ENCODE results near the gene KLF1.
"Not testable (repeated sequence)": the region's sequence is repeated elsewhere in the genome, so short reads cannot be mapped to it uniquely, and the experiment has no call there.

KLF1 gene

DNA sequence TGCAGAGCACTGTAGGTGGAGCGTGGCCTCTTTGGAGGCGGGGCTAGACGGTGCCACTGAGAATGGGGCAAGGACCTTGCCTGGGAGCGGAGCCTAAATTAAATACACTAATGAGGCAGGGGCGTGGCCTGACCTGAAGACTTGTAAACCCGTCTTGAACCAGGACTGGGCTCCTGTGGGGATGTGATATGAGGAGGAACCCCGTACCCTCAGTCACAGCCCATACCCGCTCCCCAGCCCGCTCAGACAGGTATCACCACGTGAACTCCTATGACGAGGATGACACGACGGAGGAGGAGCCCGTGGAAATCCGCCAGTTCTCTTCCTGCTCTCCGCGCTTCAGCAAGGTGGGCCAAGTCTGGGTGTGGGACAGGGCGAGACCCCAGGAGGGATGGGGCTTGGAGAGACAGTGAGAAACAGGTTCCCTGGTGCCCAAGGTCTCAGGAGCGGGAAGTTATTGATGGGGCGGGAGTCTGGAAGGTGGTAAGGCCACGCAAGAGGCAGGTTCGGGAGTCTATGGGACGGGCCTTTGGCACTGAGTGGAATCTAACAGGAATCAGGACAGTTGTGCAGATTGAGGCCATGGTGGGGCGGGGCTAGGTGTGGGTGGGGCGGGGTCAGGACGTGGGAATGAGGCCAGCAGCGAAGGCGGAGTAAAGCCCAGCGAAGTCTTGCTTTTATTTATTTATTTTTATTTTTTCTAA is 20.4 kb downstream of the KLF1 start:
- DNase-seq, result no peak

DNA sequence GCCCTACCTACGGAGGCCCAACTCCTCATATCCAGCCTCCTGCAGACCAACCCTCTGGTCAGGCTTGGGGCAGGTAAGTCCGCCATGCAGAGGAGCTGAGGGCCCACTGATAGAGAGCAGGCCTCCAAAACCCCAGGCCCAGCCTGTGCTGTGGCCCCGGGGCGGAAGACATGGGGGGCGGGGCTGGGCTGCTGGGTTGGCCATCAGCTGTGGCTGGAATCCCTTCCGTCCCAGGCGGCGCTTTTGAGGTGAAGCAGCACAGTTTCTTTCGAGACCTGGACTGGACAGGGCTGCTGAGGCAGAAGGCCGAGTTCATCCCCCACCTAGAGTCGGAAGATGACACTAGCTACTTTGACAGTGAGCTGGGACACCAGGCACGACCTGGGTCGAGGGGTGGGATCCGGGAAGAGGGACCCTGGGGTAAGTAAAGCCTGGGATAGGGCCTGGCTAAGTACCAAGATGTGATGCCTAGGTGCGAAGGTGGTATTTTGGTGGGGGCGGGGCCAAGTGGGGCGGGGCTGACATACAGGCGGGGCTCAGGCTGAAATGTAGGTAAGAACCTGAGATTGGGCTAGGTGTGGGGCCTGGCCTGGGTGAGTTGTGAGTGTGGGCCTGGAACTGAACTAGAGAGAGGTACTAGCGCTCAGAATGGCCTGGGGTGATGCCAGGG is 21.1 kb downstream of the KLF1 start:
- DNase-seq, result no peak

DNA sequence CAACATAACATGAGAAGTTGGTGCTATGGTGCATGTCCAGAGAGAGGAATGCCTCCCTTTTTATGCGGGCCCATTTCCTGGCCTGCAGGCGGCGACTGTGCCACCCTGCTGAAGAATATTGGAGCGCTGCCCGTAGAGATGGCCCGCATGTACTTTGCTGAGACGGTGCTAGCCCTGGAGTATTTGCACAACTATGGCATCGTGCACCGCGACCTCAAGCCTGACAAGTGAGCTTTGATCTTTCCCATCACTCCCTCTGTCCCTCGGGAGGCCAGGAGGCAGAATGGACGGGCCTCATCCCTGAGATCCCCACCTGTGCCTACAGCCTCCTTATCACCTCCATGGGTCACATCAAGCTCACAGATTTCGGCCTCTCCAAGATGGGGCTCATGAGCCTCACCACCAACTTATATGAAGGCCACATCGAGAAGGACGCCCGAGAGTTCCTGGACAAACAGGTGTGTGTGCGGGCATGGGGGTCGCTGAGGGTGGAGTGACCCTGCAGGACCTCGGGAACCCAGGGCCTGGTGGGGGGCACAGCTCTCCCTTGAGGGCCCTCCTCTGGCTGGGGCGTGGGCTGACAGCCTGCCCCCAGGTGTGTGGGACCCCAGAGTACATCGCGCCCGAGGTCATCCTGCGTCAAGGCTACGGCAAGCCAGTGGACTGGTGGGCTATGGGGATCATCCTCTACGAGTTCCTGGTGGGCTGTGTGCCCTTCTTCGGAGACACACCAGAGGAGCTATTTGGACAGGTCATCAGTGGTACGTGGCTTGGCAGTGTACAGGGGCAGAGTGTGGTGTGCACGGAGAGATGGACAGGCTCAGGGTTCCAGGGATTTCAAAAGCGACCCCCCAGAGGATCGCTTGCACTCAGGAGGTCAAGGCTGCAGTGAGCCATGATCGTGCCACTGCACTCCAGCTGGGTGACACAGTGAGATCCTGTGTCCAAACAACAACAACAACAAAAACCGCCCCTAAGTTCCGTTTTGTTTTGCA is 22.0 kb downstream of the KLF1 start:
- no peak for DNase-seq

DNA sequence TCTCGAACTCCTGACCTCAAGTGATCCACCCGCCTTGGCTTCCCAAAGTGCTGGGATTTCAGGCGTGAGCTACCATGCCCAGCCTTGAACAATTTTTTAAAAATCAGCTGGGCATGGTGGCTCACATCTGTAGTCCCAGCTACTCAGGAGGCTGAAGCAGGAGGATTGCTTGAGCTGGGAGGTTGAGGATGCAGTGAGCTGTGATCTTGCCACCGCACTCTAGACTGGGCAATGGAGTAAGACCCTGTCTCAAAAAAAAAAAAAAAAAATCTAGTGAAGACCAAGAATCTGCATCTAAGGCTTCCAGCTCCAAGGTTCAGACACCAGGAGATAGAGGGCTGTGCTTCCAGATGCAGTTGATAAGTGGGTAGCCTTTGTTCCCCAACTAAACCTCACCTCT is 22.9 kb downstream of the KLF1 start:
- no peak for DNase-seq

DNA sequence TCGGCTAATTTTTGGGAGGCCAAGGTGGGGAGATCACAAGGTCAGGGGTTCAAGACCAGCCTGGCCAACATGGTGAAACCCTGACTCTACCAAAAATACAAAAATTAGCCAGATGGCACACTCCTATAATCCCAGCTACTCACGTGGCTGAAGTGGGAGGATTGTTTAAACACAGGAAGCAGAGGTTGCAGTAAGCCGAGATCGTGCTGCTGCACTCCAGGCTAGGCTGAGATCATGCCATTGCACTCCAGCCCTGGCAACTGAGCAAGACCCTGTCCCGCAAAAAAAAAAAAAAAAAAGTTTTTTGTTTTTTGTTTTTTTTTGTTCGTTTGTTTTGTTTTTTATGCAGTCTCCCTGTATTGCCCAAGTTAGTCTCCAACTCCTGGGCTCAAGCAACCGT is 27.5 kb downstream of the KLF1 start:
- no peak for DNase-seq

DNA sequence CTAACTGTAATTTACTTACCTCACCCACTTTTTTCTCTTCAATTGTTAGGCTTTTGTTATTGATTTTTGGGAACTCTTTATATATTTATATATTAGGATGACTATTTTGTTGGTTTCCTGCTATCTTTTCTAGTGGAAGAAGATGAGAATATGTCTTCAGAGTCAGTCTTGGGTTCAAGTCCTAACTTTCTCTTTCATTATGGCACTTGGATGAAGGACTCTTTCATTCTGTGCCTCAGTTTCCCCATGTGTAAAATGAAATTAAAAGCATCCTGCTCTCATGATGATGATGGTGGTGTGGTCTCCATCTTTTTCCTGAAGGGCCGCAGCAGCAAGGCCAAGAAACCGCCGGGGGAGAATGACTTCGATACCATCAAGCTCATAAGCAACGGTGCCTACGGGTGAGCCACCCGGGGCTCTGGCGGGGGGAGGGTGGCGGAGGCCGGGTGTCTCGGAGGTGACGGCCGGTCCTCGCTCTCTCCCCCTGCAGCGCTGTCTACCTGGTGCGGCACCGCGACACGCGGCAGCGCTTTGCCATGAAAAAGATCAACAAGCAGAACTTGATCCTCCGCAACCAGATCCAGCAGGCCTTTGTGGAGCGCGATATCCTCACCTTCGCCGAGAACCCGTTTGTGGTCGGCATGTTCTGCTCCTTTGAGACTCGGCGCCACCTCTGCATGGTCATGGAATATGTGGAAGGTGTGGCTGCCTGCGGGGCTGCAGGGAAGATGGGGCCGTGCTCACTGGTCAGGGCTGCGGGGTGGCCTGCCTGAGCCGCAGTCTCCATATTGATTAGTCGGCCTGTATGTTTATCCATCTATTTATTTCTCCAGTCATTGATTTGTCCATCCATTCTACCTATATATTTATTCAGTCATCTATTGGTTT is 28.7 kb downstream of the KLF1 start:
- no peak for DNase-seq

DNA sequence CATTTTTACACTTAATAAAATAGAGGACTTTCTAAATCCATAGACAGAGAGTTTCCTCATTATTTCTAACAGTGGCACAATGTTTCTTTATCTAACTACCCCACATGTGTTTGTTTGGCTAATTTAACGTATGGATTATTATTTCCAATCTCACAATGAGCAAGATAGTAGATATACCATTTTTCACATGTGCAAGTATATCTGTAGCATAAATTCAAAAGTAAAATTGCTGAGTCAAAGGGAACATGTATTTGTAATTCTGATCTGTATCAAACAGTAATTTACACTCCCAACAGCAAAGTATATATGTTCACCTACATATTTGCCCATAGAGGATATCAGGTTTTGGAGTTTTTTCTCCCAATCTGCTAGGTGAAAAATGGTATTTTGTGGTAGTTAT is 30.3 kb downstream of the KLF1 start:
- DNase-seq, result no peak

DNA sequence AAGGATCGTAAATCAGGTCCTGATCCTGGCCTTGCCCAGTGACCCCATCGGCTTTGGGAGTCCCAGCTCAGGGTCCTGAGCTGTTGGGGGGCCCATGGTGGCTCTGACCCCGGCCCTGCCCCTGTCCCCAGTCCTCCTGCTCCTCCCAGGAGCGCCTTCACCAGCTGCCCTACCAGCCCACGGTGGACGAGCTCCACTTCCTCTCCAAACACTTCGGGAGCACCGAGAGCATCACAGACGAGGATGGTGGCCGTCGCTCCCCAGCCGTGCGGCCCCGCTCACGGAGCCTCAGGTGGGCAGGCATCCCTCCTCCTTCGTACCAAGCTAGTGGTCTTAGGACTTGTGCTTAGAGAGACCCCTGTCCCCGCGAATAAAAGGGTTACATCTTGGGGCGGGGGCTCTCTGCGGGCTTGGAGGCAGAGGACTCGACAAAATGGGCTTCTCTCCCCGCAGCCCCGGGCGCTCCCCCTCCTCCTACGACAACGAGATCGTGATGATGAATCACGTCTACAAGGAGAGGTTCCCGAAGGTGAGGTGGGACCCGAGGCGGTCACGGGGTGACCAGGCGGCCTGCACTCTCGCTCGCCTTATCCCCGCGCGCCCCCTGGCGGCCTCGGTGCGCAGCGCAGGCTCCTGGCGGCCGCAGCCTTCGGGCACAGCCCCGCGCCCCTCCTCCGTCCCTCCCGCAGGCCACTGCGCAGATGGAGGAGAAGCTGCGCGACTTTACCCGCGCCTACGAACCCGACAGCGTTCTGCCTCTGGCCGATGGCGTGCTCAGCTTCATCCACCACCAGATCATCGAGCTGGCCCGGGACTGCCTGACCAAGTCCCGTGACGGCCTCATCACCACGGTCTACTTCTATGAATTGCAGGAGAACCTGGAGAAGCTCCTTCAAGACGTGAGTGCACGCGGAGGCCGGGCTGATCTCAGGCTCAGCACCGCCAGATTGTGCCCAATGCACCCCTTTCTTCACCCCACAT is 39.6 kb downstream of the KLF1 start:
- DNase-seq, result peak; percentile 53

DNA sequence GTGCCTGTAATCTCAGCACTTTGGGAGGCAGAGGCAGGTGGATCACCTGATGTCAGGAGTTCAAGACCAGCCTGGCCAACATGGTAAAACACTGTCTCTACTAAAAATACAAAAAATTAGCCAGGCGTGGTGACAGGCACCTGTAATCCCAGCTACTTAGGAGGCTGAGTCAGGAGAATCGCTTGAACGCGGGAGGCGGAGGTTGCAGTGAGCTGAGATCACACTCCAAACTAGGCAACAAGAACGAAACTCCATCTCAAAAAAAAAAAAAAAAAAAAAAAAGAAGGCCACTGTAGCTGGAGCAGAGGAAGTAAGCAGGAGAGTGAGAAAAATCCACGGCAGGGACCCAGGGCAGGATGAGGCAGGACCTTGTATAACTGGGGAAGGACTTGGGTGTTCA is 40.4 kb downstream of the KLF1 start:
- not testable (repeated sequence) for DNase-seq

DNA sequence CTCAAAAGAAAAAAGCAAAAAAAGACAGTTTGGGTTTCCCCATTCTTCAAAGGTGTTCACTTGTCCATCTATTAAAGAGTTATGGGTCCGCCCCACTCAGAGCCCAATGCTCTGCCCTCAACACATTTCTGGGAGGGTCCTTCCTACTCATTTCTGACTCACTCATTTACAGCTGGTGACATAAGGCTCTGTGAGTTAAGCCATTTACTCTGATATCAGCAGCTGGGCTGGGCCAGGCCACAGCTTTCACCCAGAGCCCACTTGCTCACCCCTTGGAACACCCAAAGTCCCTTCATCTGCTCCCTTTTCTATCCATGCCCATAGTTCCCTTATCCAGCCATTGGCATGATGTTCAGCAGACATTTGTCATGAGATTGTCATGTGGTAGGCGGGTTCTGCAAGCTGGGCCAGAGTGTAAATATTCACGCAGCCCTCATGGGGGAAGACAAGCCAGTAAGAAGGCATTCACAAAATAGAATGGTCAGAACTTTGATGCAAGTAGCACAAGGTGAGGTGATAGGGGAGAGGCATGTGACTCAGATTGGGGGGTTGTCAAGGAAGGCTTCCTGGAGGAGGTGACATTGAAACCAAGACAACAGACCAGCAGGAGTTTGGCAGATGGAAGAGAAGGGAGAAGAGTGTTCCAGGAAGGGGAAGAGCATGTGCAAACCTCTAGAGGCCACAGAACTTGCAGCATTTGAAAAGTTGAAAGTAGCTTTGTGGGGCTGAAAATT is 42.8 kb downstream of the KLF1 start:
- no peak for DNase-seq

DNA sequence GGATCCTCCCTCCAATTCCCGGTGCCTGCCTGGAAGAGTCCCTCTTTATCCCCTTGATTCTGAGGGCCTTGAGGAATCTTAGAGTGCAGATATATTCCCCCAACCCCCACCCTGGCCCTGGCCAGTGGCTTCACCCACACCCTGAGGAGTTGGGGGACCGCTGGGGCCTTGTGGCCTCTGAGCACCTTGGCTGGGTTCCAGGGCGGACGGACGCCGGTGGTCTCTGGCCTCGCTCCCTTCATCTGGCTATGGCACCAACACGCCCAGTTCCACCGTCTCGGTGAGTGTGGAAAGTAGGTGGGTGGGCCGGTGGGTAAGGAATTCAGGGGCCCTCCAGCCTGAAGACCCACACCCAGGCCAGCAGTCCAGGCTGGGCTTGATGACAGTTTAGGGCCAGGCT is 43.7 kb downstream of the KLF1 start:
- DNase-seq, result no peak

DNA sequence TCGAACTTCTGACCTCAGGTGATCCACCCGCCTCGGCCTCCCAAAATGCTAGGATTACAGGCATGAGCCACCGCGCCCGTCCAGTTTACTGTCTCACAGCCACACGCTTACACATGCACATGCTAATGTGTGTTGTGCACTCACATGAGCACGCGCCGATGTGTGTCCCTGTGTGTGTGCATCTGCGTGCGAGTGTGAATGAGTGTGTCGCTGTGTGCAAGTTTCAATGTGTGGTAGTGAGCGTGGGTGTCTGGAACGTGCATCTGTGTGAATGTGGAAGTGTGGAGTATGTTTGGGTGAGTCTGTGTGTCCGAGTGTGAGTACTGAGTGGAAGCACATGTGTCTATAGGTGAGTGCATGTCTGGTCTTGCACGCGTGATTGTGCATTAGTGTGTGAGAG is 44.5 kb downstream of the KLF1 start:
- no peak for DNase-seq

DNA sequence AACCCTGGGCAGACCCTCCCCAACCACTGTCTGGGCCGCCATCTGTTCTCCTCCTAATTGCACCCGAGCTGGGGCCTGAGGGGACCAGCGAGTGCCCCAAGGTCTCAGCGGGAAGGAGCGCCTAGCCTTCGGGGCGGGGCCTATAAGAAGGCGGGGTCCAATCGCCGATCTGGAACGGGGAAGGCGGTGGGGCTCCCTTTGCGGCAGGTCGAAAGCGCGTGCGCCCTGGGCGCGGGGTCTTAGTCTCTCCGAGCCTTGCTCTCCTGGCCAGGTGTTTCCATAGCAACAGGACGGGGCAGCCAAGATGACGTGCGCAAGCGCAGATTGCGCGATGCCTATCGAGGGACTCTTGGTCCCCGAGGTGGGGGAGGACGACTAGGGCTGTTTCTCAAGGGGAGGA is 45.9 kb downstream of the KLF1 start:
- DNase-seq, result no peak

DNA sequence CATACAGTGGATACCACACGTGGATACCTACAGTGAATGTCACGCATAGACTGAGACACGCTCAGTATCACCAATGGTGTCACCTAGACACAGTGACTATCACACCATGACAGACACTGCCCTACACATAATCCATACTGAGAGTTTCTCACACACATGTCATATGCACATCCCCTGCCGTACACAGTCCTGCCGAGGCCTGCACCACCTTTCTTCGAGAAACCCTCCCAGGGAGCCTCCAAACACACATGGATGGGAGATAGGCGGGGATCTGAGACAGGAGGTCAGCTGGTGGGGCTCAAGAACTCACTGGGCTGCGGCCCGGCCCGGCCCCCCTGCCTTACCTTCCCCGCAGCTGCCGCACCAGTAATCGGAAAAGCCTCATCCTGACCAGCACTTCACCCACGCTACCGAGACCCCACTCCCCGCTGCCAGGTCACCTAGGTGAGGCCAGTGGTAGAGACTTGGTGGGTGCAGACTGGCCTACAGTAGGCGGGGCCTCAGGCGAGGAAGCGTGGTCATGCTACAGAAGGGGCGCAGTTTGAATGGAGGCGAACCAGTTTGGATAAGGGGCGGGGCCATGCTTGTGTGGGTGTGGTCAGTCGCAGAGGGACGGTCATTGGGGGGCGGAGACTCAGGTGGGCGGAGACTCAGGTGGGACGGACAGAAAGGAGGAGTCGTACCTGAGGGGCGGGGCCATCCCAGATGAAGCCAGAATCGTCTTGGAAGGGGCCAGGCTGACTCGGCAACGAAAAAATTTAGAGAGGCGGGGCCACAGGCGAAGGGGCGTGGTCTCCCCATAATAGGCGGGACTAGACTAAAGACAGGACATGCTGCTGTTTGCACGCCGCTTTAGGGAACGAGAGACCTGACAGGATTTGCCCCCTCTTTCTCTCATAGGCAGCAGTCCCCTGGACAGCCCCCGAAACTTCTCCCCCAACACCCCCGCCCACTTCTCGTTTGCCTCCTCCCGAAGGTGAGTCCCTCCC is 46.6 kb downstream of the KLF1 start:
- DNase-seq, result peak; percentile 27

DNA sequence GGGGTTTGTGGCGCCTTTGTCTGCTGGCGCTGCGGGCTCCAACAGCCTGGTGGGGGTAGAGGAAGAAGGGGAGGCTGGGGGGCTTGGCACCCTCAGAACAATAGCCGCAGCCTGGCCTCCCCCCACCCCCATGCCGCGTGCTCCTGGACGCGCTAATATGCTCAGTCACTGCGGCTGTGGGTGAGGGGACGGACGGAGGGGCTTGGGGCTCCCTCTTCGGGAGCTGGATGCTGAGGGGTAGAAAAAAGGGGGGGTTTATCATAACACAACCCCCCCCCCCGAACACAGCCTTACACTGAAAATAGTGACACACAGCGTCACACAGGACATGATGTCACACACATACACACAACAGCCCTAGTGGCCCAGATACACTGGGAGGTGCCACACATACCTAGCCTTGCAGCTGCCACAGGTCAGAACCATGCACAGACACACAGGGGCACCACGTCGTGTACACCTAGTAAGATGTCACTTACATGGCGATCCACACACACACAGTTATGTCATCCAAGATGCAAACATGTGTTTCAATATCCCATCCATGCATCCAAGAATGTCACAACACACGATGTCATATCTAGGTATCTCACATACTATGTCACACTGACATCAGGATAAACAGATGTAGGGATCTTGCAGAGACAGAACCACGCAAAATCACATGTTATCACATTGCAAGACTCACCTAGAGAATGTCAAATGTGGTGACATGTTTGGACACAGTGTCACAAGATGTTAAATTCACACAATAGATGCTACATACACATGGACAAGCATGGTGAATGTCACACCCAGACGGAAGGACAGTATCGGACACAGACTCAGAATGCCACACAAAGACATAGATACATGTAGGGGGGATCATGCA is 47.9 kb downstream of the KLF1 start:
- no peak for DNase-seq

DNA sequence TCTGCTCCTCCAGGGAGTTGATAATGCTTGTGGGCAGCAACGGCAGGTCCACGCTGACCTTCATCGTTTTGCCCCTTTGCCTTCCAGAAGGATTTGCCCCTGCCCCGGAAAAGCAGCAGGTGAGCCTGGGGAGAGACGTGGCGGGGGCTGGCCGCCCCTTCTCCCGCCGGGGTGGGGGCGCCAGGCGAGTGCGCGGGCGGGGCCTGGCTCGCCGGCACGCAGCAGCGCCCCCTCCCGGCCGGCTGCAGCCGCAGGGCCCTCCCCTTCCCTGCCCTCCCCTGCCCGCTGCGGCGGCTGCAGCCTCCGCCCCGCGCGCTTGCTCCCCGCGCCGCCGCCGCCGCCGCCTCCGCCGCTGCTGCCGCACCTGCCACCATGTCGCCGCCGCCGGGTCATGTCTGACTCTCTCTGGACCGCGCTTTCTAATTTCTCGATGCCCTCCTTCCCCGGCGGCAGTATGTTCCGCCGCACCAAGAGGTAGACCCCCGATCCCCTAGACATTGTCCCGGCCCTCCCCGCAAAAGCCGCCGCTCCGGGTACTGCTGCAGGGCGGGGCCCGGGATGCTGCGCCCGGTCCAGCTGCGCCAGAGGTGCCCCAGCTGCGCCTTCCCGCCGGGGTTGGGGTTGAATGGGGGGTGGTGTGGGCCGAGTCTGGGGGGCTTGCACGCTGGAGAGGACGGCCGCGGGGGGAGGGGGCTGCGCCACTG is 48.7 kb downstream of the KLF1 start, which contains the start of gene MAST1:
Gene MAST1, plus strand, starts transcription at position 334 of the 704 bp plus-strand sequence. Its CDS starts 58 bp downstream, at position 392.
- DNase-seq, result no peak

DNA sequence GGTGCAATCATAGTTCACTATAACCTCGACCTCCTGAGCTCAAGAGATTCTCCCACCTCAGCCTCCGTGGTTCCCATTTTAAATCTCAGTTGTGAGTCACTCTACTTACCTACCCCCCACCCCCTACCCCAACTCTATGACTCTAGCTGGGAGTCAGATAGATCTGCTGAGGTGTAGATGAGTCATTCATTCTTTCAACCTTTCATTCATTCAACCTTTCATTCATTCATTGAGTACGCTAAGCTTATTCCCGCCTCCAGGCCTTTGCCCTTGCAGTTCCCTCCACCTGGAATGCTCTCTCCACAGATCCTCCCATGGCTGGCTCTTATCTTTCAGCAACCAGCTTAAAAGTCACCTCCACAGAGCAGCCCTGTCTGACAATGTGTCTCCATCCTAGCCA is 49.8 kb downstream of the KLF1 start:
- DNase-seq, result no peak

DNA sequence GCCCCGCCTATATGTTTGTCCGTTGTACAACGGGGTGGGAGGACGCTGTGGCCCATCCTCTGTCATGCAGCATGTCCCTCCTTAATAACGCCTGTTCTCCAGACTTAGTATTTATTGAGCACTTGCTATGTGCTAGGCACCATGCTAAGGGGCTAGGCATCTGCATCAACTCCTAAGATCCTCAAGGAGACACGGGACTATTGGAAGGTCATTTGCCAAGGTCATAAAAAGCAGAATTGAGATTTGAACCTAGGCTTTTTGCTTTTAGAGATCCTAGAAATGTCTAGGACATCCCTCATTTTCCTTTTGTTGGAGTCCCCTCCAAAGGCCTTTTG is 50.5 kb downstream of the KLF1 start:
- DNase-seq, result no peak
